Measurements from ENCODE around the gene CEP57.
"Not testable (repeated sequence)": the region's sequence is repeated elsewhere in the genome, so short reads cannot be mapped to it uniquely, and the experiment has no call there.

CEP57 gene

DNA sequence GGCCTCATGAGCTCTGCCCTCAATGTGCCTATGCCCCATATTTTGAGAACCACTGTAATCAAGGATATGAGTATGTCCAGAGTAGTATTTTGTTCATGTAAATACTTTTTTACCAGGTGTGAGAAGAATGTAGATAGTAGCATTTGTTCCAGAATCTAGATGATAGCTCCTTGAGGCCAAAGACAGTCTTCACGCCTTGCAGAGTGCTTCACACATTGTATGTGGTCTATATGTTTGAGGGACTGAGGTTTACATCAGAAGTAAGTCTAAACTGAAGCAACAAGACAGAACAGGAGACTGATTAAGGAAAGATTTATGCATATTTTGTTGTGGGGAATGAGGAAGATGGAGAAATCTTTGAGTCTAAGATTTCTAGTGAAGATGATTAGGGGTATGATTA lies 12.5 kb downstream of the CEP57 start:
- Histone ChIP-seq H3K9me3 (ENCODE audit: severe bottlenecking) (no peaks in the 10 kb centered on the region), H3K4me3 (ENCODE audit: severe bottlenecking) (no peak overlapping the region), H3K36me3 (ENCODE audit: low read depth) (peaks cover 64% of the 10 kb centered on the region), H3K4me1 (ENCODE audit: insufficient read depth, poor library complexity, severe bottlenecking) (no peaks in the 10 kb centered on the region), H3K27me3 (ENCODE audit: insufficient read depth, poor library complexity, severe bottlenecking) (no peaks in the 10 kb centered on the region), H3K27ac (ENCODE audit: poor library complexity, severe bottlenecking) (no peak overlapping the region)
- ATAC-seq (ENCODE audit: low read depth) (no peak), DNase-seq (ENCODE audit: low spot score) (no peak)
- TF ChIP-seq, protein P1, sequence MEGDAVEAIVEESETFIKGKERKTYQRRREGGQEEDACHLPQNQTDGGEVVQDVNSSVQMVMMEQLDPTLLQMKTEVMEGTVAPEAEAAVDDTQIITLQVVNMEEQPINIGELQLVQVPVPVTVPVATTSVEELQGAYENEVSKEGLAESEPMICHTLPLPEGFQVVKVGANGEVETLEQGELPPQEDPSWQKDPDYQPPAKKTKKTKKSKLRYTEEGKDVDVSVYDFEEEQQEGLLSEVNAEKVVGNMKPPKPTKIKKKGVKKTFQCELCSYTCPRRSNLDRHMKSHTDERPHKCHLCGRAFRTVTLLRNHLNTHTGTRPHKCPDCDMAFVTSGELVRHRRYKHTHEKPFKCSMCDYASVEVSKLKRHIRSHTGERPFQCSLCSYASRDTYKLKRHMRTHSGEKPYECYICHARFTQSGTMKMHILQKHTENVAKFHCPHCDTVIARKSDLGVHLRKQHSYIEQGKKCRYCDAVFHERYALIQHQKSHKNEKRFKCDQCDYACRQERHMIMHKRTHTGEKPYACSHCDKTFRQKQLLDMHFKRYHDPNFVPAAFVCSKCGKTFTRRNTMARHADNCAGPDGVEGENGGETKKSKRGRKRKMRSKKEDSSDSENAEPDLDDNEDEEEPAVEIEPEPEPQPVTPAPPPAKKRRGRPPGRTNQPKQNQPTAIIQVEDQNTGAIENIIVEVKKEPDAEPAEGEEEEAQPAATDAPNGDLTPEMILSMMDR (IDR thresholded peaks at IDR 0.05; ENCODE audit: poor library complexity, severe bottlenecking): no peak

DNA sequence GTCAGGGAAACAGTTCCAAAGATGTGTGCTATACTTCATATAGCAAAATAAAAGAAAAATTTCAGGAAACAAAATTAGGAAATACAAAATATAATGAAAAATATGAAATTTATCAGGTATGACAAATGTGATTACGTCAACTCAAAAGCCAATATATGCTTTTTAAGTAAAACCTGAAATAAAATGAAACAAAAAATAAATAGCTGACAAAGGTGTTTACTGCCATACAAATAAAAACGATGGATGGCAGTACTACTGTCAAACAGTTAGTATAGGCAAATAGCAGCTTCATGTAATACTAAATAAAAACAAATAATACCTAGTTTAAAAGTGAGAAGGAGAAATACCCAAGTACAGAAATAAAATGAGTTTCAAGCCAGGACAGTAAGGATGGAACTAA lies 13.7 kb downstream of the CEP57 start:
- peaks cover 61% of the 10 kb centered on the region for H3K36me3 ChIP-seq (ENCODE audit: low read depth)
- H3K9me3 ChIP-seq (ENCODE audit: severe bottlenecking): no peaks in the 10 kb centered on the region
- TF ChIP-seq, protein P1 (IDR thresholded peaks at IDR 0.05; ENCODE audit: poor library complexity, severe bottlenecking): no peak
- H3K27me3 ChIP-seq (ENCODE audit: insufficient read depth, poor library complexity, severe bottlenecking): no peaks in the 10 kb centered on the region
- ATAC-seq (ENCODE audit: low read depth) (no peak), DNase-seq (ENCODE audit: low spot score) (no peak)
- no peaks in the 10 kb centered on the region for H3K4me1 ChIP-seq (ENCODE audit: insufficient read depth, poor library complexity, severe bottlenecking)
- H3K27ac ChIP-seq (ENCODE audit: poor library complexity, severe bottlenecking): no peak overlapping the region
- H3K4me3 ChIP-seq (ENCODE audit: severe bottlenecking): no peak overlapping the region

DNA sequence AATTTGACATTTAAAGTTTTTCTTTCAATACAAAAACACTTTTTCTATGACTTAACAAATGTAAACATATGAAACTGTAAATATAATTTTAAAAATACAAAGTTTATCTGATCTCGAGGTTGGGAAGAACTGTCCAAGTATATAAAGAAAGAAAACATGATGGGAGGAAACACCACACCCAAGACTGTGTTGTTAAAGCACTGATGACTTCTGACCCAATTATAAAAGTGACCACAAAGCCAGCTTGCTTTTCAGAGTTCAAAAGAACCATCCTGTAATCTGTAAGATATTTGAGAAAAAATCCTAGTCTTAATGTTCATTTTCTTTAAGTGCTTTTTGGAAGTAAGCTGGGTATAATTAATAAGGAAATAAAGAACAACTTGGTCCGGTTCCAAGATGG lies 15.6 kb downstream of the CEP57 start:
- no peak overlapping the region for H3K27ac ChIP-seq (ENCODE audit: poor library complexity, severe bottlenecking)
- TF ChIP-seq, protein P1 (IDR thresholded peaks at IDR 0.05; ENCODE audit: poor library complexity, severe bottlenecking): no peak
- no peak for ATAC-seq (ENCODE audit: low read depth)
- H3K4me3 ChIP-seq (ENCODE audit: severe bottlenecking): no peak overlapping the region
- no peaks in the 10 kb centered on the region for H3K9me3 ChIP-seq (ENCODE audit: severe bottlenecking)
- no peaks in the 10 kb centered on the region for H3K4me1 ChIP-seq (ENCODE audit: insufficient read depth, poor library complexity, severe bottlenecking)
- no peaks in the 10 kb centered on the region for H3K27me3 ChIP-seq (ENCODE audit: insufficient read depth, poor library complexity, severe bottlenecking)
- no peak for DNase-seq (ENCODE audit: low spot score)
- H3K36me3 ChIP-seq (ENCODE audit: low read depth): peaks cover 43% of the 10 kb centered on the region

DNA sequence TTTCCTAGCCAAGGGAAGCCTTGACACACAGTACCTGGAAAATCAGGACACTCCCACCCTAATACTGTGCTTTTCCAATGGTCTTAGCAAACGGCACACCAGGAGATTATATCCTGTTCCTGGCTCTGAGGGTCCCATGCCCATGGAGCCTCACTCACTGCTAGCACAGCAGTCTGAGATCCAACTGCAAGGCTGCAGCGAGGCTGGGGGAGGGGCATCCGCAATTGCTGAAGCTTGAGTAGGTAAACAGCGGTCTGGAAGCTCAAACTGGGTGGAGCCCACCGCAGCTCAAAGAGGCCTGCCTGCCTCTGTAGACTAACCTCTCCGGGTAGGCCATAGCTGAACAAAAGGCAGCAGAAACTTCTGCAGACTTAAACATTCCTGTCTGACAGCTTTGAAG lies 16.2 kb downstream of the CEP57 start:
- H3K36me3 ChIP-seq (ENCODE audit: low read depth): peaks cover 37% of the 10 kb centered on the region
- not testable (repeated sequence) for H3K4me3 ChIP-seq (ENCODE audit: severe bottlenecking); ATAC-seq (ENCODE audit: low read depth)

DNA sequence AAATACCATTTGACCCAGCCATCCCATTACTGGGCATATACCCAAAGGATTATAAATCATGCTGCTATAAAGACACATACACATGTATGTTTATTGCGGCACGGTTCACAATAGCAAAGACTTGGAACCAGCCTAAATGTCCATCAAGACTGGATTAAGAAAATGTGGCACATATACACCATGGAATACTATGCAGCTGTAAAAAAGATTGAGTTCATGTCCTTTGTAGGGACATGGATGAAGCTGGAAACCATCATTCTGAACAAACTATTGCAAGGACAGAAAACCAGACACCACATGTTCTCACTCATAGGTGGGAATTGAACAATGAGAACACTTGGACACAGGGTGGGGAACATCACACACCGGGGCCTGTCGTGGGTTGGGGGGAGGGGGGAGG lies 20.8 kb downstream of the CEP57 start:
- H3K27me3 ChIP-seq (ENCODE audit: insufficient read depth, poor library complexity, severe bottlenecking); H3K4me3 ChIP-seq (ENCODE audit: severe bottlenecking); DNase-seq (ENCODE audit: low spot score); H3K27ac ChIP-seq (ENCODE audit: poor library complexity, severe bottlenecking); ATAC-seq (ENCODE audit: low read depth); H3K9me3 ChIP-seq (ENCODE audit: severe bottlenecking); H3K4me1 ChIP-seq (ENCODE audit: insufficient read depth, poor library complexity, severe bottlenecking): not testable (repeated sequence)
- peaks cover 28% of the 10 kb centered on the region for H3K36me3 ChIP-seq (ENCODE audit: low read depth)

More for the DNA sequence above, 16.2 kb downstream of the CEP57 start:
- not testable (repeated sequence) for H3K27me3 ChIP-seq (ENCODE audit: insufficient read depth, poor library complexity, severe bottlenecking); H3K9me3 ChIP-seq (ENCODE audit: severe bottlenecking); DNase-seq (ENCODE audit: low spot score); H3K4me1 ChIP-seq (ENCODE audit: insufficient read depth, poor library complexity, severe bottlenecking); H3K27ac ChIP-seq (ENCODE audit: poor library complexity, severe bottlenecking)

- TF ChIP-seq, protein P1 (IDR thresholded peaks at IDR 0.05; ENCODE audit: poor library complexity, severe bottlenecking): no peak
- H3K27ac ChIP-seq (ENCODE audit: poor library complexity, severe bottlenecking): no peak overlapping the region
Observed at GRCh38 chr11:95816037-95816436, 25.7 kb downstream of the CEP57 start.

More at GRCh38 chr11:95816037-95816436, 25.7 kb downstream of the CEP57 start:
- Histone ChIP-seq H3K4me1 (ENCODE audit: insufficient read depth, poor library complexity, severe bottlenecking) (no peaks in the 10 kb centered on the region), H3K36me3 (ENCODE audit: low read depth) (peaks cover 57% of the 10 kb centered on the region), H3K4me3 (ENCODE audit: severe bottlenecking) (no peak overlapping the region), H3K9me3 (ENCODE audit: severe bottlenecking) (no peaks in the 10 kb centered on the region), H3K27me3 (ENCODE audit: insufficient read depth, poor library complexity, severe bottlenecking) (no peaks in the 10 kb centered on the region)
- DNase-seq (ENCODE audit: low spot score) (no peak), ATAC-seq (ENCODE audit: low read depth) (no peak)
